OCI-LY3 (cell line): ENCODE data around the gene PKD1L1.
A peak's percentile ranks its signal among the peaks of the same experiment; 100 is the strongest.

Source experiments
- H2AFZ ChIP-seq: fragments of 200-600, 300-600 bp; shearing (Covaris generic); 2 replicates; pipeline ENCODE4 v1.6.0; 2014; ENCODE audit warnings: antibody characterized with exemption, low read depth, low read length
- H3K27ac ChIP-seq: fragments of 200-600, 300-600 bp; sonication (generic); 2 replicates; pipeline ENCODE4 v1.5.1; 2014; ENCODE audit warnings: mild to moderate bottlenecking, low read length, moderate library complexity, mixed read lengths
- H3K27me3 ChIP-seq: fragments of 200-600, 300-600 bp; sonication (generic); 2 replicates; pipeline ENCODE4 v1.6.1; 2014; ENCODE audit warnings: low read depth, low read length, mixed read lengths
- H3K36me3 ChIP-seq: fragments of 200-600, 300-600 bp; sonication (generic); replicated peaks from 2 replicates; pipeline ENCODE3; 2014; ENCODE audit warnings: low read depth, low read length, mixed read lengths
- H3K4me1 ChIP-seq: fragments of 300-600, 200-600 bp; sonication (generic); 2 replicates; pipeline ENCODE4 v1.6.1; 2014; ENCODE audit warnings: low read length, mixed read lengths
- H3K4me2 ChIP-seq: fragments of 200-600, 300-600 bp; sonication (generic); 2 replicates; pipeline ENCODE4 v1.6.1; 2014; ENCODE audit warnings: low read length, mixed read lengths
- H3K4me3 ChIP-seq: fragments of 300-600, 200-600 bp; sonication (generic); 2 replicates; pipeline ENCODE4 v1.5.1; 2014; ENCODE audit warnings: antibody characterized with exemption, mild to moderate bottlenecking, low read length, moderate library complexity
- H3K79me2 ChIP-seq: fragments of 300-600, 200-600 bp; shearing (Covaris generic); 2 replicates; pipeline ENCODE4 v1.6.1; 2014; ENCODE audit warnings: mild to moderate bottlenecking, low read length, mixed read lengths
- H3K9ac ChIP-seq: fragments of 300-600, 200-600 bp; shearing (Covaris generic); 2 replicates; pipeline ENCODE4 v1.6.0; 2014; ENCODE audit warnings: mild to moderate bottlenecking, low read length, moderate library complexity
- H3K9me3 ChIP-seq: fragments of 200-600, 300-600 bp; shearing (Covaris generic); 2 replicates; pipeline ENCODE4 v1.6.1; 2014; ENCODE audit warnings: low read length, mixed read lengths; ENCODE audit not compliant: insufficient read depth
- H4K20me1 ChIP-seq: fragments of 200-600, 300-600 bp; sonication (generic); 2 replicates; pipeline ENCODE4 v1.6.1; 2016; ENCODE audit warnings: low read length, mixed read lengths; ENCODE audit not compliant: insufficient read depth
- EZH2phosphoT487 ChIP-seq: fragments of 200-600 bp; shearing (Covaris generic); IDR thresholded peaks from 2 replicates; pipeline ENCODE4 v1.6.1; 2018; ENCODE audit warnings: antibody characterized with exemption, mixed run types, low read depth
- TF ChIP-seq, protein P1 (sequence below): fragments of 200-600, 300-600 bp; sonication (generic); IDR thresholded peaks from 2 replicates; pipeline ENCODE4 v1.5.1; 2014; ENCODE audit warnings: antibody characterized with exemption, low read length, low read depth

Gene PKD1L1

DNA sequence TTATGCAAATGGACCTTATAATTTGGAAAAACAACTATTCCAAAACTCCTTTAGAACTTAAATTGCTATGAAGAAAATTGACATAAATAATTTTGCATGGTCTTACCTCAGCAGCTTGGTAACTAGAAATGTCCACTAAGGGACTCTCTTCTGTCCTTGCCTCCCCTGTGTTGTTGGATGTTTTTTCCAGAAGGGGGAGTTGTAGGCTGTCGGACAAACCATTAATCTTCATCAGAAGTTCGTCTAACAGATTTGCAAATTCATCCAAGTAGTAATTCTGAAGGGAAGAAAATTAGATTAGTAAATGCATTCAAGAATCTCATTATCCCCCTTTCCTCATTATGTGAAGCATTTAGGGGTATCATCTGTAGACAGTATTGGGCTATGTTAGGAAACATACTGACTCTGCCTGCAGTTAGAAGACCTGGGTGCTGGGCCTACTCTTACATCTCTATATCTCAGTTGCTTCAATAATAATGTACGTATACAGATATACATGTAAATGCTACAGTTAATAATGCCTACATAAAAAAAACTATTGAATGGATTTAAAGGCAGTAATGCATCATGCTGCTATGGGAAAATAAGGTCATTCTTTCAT, 155.6 kb downstream of the PKD1L1 start:
- H3K4me2 ChIP-seq, result peak overlapping the region; percentile 36
- no peak overlapping the region for H2AFZ ChIP-seq
- TF ChIP-seq, protein P1, sequence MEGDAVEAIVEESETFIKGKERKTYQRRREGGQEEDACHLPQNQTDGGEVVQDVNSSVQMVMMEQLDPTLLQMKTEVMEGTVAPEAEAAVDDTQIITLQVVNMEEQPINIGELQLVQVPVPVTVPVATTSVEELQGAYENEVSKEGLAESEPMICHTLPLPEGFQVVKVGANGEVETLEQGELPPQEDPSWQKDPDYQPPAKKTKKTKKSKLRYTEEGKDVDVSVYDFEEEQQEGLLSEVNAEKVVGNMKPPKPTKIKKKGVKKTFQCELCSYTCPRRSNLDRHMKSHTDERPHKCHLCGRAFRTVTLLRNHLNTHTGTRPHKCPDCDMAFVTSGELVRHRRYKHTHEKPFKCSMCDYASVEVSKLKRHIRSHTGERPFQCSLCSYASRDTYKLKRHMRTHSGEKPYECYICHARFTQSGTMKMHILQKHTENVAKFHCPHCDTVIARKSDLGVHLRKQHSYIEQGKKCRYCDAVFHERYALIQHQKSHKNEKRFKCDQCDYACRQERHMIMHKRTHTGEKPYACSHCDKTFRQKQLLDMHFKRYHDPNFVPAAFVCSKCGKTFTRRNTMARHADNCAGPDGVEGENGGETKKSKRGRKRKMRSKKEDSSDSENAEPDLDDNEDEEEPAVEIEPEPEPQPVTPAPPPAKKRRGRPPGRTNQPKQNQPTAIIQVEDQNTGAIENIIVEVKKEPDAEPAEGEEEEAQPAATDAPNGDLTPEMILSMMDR, result peak; percentile 58
- no peak for TF ChIP-seq EZH2phosphoT487
- peaks cover 11% of the 10 kb centered on the region for H3K4me1 ChIP-seq
- H3K9ac ChIP-seq, result no peak overlapping the region
- no peak overlapping the region for H3K27ac ChIP-seq
- no peaks in the 10 kb centered on the region for H4K20me1 ChIP-seq
- H3K79me2 ChIP-seq, result no peaks in the 10 kb centered on the region
- H3K27me3 ChIP-seq, result no peaks in the 10 kb centered on the region
- H3K36me3 ChIP-seq, result no peaks in the 10 kb centered on the region
- no peaks in the 10 kb centered on the region for H3K9me3 ChIP-seq
- no peak overlapping the region for H3K4me3 ChIP-seq

GRCh38 chr7:47791682-47792081, 156.6 kb downstream of the PKD1L1 start:
- Histone ChIP-seq H3K27ac (no peak overlapping the region), H2AFZ (no peak overlapping the region), H3K27me3 (no peaks in the 10 kb centered on the region), H3K4me2 (no peak overlapping the region), H3K9ac (no peak overlapping the region), H3K79me2 (no peaks in the 10 kb centered on the region), H4K20me1 (no peaks in the 10 kb centered on the region), H3K9me3 (no peaks in the 10 kb centered on the region), H3K4me3 (no peak overlapping the region), H3K36me3 (no peaks in the 10 kb centered on the region), H3K4me1 (peaks cover 11% of the 10 kb centered on the region)
- TF ChIP-seq, protein P1, result no peak
- TF ChIP-seq EZH2phosphoT487, result no peak

- H3K36me3 ChIP-seq, result no peaks in the 10 kb centered on the region
- no peak overlapping the region for H3K27ac ChIP-seq
- H3K27me3 ChIP-seq, result 0 out of 2 replicates have a peak, but pooled peaks cover 5% of the 10 kb centered on the region
- no peak overlapping the region for H3K9ac ChIP-seq
- H4K20me1 ChIP-seq, result no peaks in the 10 kb centered on the region
- no peaks in the 10 kb centered on the region for H3K9me3 ChIP-seq
- H3K4me3 ChIP-seq, result no peak overlapping the region
- H2AFZ ChIP-seq, result no peak overlapping the region
- TF ChIP-seq EZH2phosphoT487, result no peak
- TF ChIP-seq, protein P1, result no peak
- H3K79me2 ChIP-seq, result no peaks in the 10 kb centered on the region
- peaks cover 2% of the 10 kb centered on the region for H3K4me1 ChIP-seq
- no peak overlapping the region for H3K4me2 ChIP-seq
Measured at GRCh38 chr7:47788083-47788482, 160.2 kb downstream of the PKD1L1 start.

DNA sequence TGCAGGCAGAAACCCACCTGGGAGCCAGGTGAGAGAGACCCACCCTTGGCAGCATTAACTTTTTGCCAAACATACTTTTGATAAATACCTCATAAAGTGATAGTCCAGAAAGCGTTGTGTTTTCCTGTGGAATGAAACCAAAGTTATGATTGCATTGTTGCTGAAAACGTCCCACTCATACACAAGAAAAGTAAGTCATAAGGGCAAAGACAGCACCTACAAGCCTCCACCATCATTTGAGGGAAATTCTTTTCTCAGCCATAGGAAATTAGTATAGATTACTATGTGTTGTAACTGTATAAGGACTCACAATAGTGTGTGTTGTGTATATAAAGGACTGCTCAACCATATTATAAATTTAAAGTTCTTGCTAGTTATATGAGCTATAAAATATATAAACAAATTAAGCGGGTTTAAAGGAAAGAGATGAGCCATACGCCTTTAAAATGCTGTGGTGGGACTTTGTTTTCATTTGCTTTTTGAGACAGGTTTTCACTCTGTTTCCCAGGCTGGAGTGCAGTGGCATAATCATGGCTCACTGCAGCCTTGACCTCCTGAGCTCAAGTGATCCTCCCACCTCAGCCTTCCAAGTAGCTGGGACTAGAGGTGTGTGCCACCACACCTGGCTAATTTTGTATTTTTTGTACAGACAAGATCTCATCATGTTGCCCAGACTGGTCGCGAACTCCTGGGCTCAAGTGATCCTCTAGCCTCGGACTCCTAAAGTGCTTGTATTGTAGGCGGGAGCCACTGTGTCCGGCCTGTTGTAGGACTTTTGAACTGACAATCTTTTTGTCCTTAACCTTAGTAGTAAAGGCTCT, 160.8 kb downstream of the PKD1L1 start:
- H3K27ac ChIP-seq, result no peak overlapping the region
- H3K4me1 ChIP-seq, result no peaks in the 10 kb centered on the region
- no peaks in the 10 kb centered on the region for H3K36me3 ChIP-seq
- no peak overlapping the region for H3K9ac ChIP-seq
- H3K4me2 ChIP-seq, result no peak overlapping the region
- peaks cover 10% of the 10 kb centered on the region; the same call in 1 of the 2 replicates for H3K27me3 ChIP-seq
- TF ChIP-seq, protein P1, result no peak
- TF ChIP-seq EZH2phosphoT487, result no peak
- no peaks in the 10 kb centered on the region for H4K20me1 ChIP-seq
- H3K79me2 ChIP-seq, result no peaks in the 10 kb centered on the region
- H3K4me3 ChIP-seq, result no peak overlapping the region
- no peaks in the 10 kb centered on the region for H3K9me3 ChIP-seq
- no peak overlapping the region for H2AFZ ChIP-seq
